Neural progenitor cell (in vitro differentiated cells): ENCODE results near the gene CHST15. TPM values are rescaled to one million over a fixed set of nuclear protein-coding genes. Genes with fewer than 3 reads are reported as not detected.
A peak's percentile ranks its signal among the peaks of the same experiment; 100 is the strongest.

Experiments
- DNase-seq: peaks from one replicate; pipeline ENCODE4 v3.0.0-alpha.2; 2016; ENCODE audit warnings: low spot score
- H2AFZ ChIP-seq: fragments of 200-600 bp; sonication (generic); replicated peaks from 2 replicates; pipeline ENCODE4 v1.6.1; 2016; ENCODE audit warnings: antibody characterized with exemption
- H3F3A ChIP-seq: fragments of 200-600 bp; sonication (generic); 2 replicates; pipeline ENCODE4 v1.6.1; 2016; ENCODE audit warnings: antibody characterized with exemption, low read depth
- H3K27ac ChIP-seq: fragments of 200-600 bp; sonication (generic); 2 replicates; pipeline ENCODE4 v1.5.1; 2016; ENCODE audit warnings: mild to moderate bottlenecking
- H3K27me3 ChIP-seq: fragments of 200-600 bp; sonication (generic); 2 replicates; pipeline ENCODE4 v1.6.1; 2016; ENCODE audit warnings: mild to moderate bottlenecking, moderate library complexity
- H3K36me3 ChIP-seq: fragments of 200-600 bp; sonication (generic); 2 replicates; pipeline ENCODE4 v1.5.1; 2016
- H3K4me1 ChIP-seq: fragments of 200-600 bp; sonication (generic); 2 replicates; pipeline ENCODE4 v1.6.1; 2016; ENCODE audit warnings: mixed run types
- H3K4me2 ChIP-seq: fragments of 200-600 bp; sonication (generic); 2 replicates; pipeline ENCODE4 v1.6.1; 2016
- H3K4me3 ChIP-seq: fragments of 200-600 bp; sonication (generic); 2 replicates; pipeline ENCODE4 v1.5.1; 2016
- H3K79me2 ChIP-seq: fragments of 200-600 bp; sonication (generic); 2 replicates; pipeline ENCODE4 v1.6.1; 2016; ENCODE audit warnings: low read depth
- H3K9ac ChIP-seq: fragments of 200-600 bp; sonication (generic); 2 replicates; pipeline ENCODE4 v1.6.1; 2016
- H3K9me3 ChIP-seq: fragments of 200-600 bp; sonication (generic); 2 replicates; pipeline ENCODE4 v1.5.1; 2016; ENCODE audit warnings: low read depth
- H4K20me1 ChIP-seq: fragments of 200-600 bp; sonication (generic); 2 replicates; pipeline ENCODE4 v1.6.1; 2016; ENCODE audit warnings: low read depth
- H3K27ac Mint-ChIP-seq: 3 replicates; pipeline ENCODE4 v1.8.0; 2021; ENCODE audit warnings: mixed read lengths
- H3K27me3 Mint-ChIP-seq: 2 replicates; pipeline ENCODE4 v1.8.0; 2022; ENCODE audit warnings: low read depth, mild to moderate bottlenecking, inconsistent platforms, moderate library complexity, mixed read lengths; ENCODE audit not compliant: insufficient read depth
- H3K36me3 Mint-ChIP-seq: 3 replicates; pipeline ENCODE4 v1.8.0; 2021; ENCODE audit warnings: mixed read lengths
- H3K4me1 Mint-ChIP-seq: 3 replicates; pipeline ENCODE4 v1.8.0; 2021; ENCODE audit warnings: mixed read lengths
- H3K4me3 Mint-ChIP-seq: 3 replicates; pipeline ENCODE4 v1.8.0; 2021; ENCODE audit warnings: mild to moderate bottlenecking, moderate library complexity, mixed read lengths
- H3K9me3 Mint-ChIP-seq: 3 replicates; pipeline ENCODE4 v1.8.0; 2020; ENCODE audit warnings: mixed read lengths
- EZH2 ChIP-seq: fragments of 200-600 bp; sonication (generic); IDR thresholded peaks from 2 replicates; pipeline ENCODE4 v1.6.1; 2017; ENCODE audit warnings: antibody characterized with exemption, mild to moderate bottlenecking, moderate library complexity
- EZH2phosphoT487 ChIP-seq: fragments of 200-600 bp; sonication (generic); IDR thresholded peaks from 2 replicates; pipeline ENCODE4 v1.6.1; 2017; ENCODE audit warnings: antibody characterized with exemption
- total RNA-seq: library from RNA; depleted of rRNA; stranded (reverse); fragments of >200 nt; gene quantifications from 2 replicates; pipeline ENCODE4 v1.2.3, GENCODE V29; 2015; ENCODE audit warnings: low replicate concordance
- TF ChIP-seq, protein P1 (sequence below): fragments of 200-600 bp; sonication (generic); IDR thresholded peaks from 2 replicates; pipeline ENCODE4 v1.5.1; 2017; ENCODE audit warnings: antibody characterized with exemption, mild to moderate bottlenecking

The CHST15 gene, protein sequence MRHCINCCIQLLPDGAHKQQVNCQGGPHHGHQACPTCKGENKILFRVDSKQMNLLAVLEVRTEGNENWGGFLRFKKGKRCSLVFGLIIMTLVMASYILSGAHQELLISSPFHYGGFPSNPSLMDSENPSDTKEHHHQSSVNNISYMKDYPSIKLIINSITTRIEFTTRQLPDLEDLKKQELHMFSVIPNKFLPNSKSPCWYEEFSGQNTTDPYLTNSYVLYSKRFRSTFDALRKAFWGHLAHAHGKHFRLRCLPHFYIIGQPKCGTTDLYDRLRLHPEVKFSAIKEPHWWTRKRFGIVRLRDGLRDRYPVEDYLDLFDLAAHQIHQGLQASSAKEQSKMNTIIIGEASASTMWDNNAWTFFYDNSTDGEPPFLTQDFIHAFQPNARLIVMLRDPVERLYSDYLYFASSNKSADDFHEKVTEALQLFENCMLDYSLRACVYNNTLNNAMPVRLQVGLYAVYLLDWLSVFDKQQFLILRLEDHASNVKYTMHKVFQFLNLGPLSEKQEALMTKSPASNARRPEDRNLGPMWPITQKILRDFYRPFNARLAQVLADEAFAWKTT
- 0.54 and 0.59 TPM in 2 replicates for total RNA-seq

DNA sequence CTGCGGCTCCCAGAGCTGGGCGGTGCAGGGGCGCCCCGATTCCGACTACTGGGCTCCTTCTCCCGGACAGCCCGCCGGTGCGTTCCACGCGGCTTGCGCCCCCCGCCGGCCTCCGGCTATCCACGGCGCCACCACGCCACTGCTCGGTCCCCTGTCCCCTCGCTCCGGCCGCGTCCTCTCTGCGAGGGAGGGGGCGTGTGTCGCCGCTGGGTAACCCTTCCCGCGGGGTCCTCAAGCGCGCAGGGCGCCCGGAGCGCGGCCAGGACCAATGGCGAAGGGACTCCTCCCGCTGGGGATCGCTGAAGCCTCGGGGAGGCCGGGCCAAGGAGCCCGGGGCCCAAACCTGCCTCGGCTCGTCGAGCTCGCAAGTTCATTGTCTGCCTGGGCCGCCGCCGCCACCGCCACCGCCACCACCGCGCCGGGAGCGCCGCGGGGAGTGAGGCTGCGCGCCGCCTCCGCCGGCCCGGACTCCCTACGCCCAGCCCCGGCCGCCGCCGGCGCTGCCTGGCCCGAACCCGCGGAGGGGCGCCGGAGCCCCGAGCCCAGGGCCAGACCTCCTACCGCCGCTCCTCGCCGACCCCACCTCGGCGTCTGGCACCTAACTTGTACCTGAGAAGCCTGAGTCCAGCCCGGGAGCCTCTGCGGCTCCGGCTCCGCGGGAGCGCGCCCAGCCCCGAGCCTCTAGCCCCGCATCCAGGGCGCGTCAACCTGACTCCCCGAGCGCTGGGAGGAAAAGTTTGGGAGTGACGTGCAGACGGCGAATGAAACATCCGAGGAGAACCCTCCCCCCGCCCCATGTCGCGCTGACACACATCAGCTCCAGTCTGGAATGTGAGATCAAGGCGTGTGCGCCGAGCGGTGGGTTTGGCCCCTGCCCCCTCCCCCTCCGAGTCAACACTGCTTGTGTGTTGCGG lies at the start of gene CHST15:
CHST15 (minus strand) TSS at position 739 of the 914 bp plus-strand sequence. CDS start 47,386 bp downstream, outside the sequence.
- H3K4me1 Mint-ChIP-seq = peaks cover 52% of the 10 kb centered on the region
- Histone ChIP-seq H4K20me1 (no peaks in the 10 kb centered on the region), H3F3A (peaks cover 15% of the 10 kb centered on the region), H3K79me2 (no peaks in the 10 kb centered on the region), H3K4me1 (peaks cover 14% of the 10 kb centered on the region), H3K9me3 (no peaks in the 10 kb centered on the region), H3K4me2 (peak within 1 kb of the TSS; percentile 95), H3K4me3 (peak within 1 kb of the TSS; percentile 65), H3K36me3 (no peaks in the 10 kb centered on the region), H3K9ac (no peak within 1 kb of the TSS), H3K27me3 (peaks cover 95% of the 10 kb centered on the region), H2AFZ (peak within 1 kb of the TSS; percentile 91), H3K27ac (no peak within 1 kb of the TSS)
- peaks cover 2% of the 10 kb centered on the region for H3K36me3 Mint-ChIP-seq
- H3K4me3 Mint-ChIP-seq = peak within 1 kb of the TSS; percentile 92
- TF ChIP-seq EZH2 (peak; percentile 60), EZH2phosphoT487 (peak; percentile 80)
- TF ChIP-seq, protein P1, sequence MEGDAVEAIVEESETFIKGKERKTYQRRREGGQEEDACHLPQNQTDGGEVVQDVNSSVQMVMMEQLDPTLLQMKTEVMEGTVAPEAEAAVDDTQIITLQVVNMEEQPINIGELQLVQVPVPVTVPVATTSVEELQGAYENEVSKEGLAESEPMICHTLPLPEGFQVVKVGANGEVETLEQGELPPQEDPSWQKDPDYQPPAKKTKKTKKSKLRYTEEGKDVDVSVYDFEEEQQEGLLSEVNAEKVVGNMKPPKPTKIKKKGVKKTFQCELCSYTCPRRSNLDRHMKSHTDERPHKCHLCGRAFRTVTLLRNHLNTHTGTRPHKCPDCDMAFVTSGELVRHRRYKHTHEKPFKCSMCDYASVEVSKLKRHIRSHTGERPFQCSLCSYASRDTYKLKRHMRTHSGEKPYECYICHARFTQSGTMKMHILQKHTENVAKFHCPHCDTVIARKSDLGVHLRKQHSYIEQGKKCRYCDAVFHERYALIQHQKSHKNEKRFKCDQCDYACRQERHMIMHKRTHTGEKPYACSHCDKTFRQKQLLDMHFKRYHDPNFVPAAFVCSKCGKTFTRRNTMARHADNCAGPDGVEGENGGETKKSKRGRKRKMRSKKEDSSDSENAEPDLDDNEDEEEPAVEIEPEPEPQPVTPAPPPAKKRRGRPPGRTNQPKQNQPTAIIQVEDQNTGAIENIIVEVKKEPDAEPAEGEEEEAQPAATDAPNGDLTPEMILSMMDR = peak; percentile 26
- peak within 1 kb of the TSS; percentile 80 for H3K27ac Mint-ChIP-seq
- peaks cover 2% of the 10 kb centered on the region for H3K9me3 Mint-ChIP-seq
- peak; percentile 87 for DNase-seq
- H3K27me3 Mint-ChIP-seq = peaks cover 22% of the 10 kb centered on the region

DNA sequence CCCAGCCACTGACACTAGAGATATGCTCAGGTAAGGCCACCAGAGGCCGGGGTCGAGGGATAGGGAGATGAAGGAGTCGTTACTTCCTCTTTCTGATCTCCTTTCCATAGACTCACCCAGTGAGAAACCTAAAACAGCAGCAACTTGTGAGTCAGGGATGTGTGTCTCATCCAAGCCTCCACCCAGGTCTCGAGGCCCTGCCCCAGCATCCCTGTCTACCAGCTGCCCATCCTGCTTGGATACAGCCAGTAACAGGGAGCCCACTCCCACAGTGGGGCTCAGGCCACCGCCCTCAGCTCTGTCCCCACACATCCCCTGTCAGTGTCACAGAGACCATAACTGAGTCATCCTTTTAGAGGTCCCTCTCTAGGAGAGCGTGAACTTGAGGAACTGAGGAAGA lies 49.6 kb upstream of the CHST15 start:
- TF ChIP-seq EZH2phosphoT487 (no peak), EZH2 (no peak)
- TF ChIP-seq, protein P1 = no peak
- Mint-ChIP-seq H3K36me3 (no peaks in the 10 kb centered on the region), H3K4me3 (no peak overlapping the region), H3K27me3 (peaks cover 3% of the 10 kb centered on the region), H3K27ac (no peak overlapping the region), H3K9me3 (peaks cover 7% of the 10 kb centered on the region), H3K4me1 (peaks cover 11% of the 10 kb centered on the region)
- H3K4me2 ChIP-seq = no peak overlapping the region
- no peaks in the 10 kb centered on the region for H3K9me3 ChIP-seq
- H3K9ac ChIP-seq = no peak overlapping the region
- DNase-seq = no peak
- no peaks in the 10 kb centered on the region for H3F3A ChIP-seq
- no peak overlapping the region for H2AFZ ChIP-seq
- no peaks in the 10 kb centered on the region for H3K36me3 ChIP-seq
- H3K27me3 ChIP-seq = no peaks in the 10 kb centered on the region
- no peak overlapping the region for H3K4me3 ChIP-seq
- H3K27ac ChIP-seq = no peak overlapping the region
- peaks cover 5% of the 10 kb centered on the region for H3K4me1 ChIP-seq
- no peaks in the 10 kb centered on the region for H4K20me1 ChIP-seq
- no peaks in the 10 kb centered on the region for H3K79me2 ChIP-seq

DNA sequence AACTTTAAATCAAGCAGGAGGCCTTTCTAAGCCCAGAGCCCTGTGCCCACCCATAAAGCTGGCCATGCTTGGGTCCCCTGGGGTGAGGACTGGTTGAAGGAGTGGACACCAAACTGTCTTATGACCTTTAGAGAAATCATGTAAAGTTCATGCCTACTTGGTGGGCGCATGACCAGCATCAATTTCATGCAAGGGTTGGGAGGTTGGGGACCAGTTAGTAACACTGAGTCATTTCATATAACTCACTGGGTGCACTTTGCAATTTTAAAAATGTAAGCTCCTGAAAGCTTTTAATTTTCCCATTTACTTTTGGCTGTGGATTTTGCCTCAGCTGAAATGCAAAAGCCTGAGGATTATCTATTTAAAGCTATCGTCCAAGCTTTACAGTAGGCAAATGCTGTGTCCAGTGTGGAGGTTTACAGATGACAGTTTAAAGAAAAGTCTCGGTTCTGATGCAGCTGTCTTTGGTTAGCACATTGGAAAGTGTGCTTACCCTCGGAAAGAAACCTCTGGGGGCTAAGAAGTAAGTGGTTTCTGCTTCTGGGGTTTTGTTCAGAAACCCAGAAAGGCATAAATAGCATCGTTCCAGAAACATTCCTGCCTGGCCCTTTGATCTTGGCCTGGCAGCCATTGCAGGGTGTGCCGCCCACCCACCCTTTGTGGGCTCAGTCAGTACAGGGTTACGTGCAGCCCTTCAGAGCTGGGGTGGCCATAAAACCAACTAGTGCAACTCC lies 48.8 kb upstream of the CHST15 start:
- H3K4me1 ChIP-seq = no peaks in the 10 kb centered on the region
- no peak for TF ChIP-seq EZH2phosphoT487
- TF ChIP-seq, protein P1 = no peak
- no peak for TF ChIP-seq EZH2

More for the DNA sequence above, 48.8 kb upstream of the CHST15 start:
- H3K9me3 Mint-ChIP-seq = peaks cover 7% of the 10 kb centered on the region
- no peak overlapping the region for H3K27ac Mint-ChIP-seq
- H3K36me3 ChIP-seq = no peaks in the 10 kb centered on the region
- no peak overlapping the region for H3K9ac ChIP-seq
- H3K27ac ChIP-seq = no peak overlapping the region
- DNase-seq = no peak
- H3K27me3 ChIP-seq = no peaks in the 10 kb centered on the region
- no peak overlapping the region for H3K4me3 ChIP-seq
- H3K9me3 ChIP-seq = no peaks in the 10 kb centered on the region
- H4K20me1 ChIP-seq = no peaks in the 10 kb centered on the region
- H3K4me3 Mint-ChIP-seq = no peak overlapping the region
- H3K4me1 Mint-ChIP-seq = peaks cover 14% of the 10 kb centered on the region
- no peak overlapping the region for H3K4me2 ChIP-seq
- H3K27me3 Mint-ChIP-seq = peaks cover 3% of the 10 kb centered on the region
- H3K79me2 ChIP-seq = no peaks in the 10 kb centered on the region
- H3K36me3 Mint-ChIP-seq = no peaks in the 10 kb centered on the region
- no peak overlapping the region for H2AFZ ChIP-seq
- no peaks in the 10 kb centered on the region for H3F3A ChIP-seq
